ENCODE measurements around the gene S100A16.

The S100A16 gene

DNA sequence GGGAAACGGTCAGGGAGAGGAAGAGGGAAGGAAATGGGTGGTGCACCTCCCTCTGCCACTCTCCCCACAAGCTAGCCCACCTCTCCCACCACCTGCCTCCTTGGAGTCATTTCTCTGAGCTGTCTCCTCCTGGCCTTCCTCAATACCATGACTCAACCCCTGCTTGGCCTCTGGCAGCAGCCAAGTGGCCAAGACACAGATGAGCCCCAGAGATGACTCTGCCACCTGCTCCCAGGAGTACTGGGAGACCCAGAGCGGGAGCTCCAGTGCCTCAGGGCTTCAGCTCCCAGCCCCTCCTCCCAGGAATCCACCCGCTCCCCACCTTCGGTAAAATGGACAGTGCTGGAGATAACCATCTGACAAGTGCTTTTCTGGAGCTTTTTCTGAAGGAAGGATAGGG lies 2.6 kb downstream of the S100A16 start:
- no peaks in the 10 kb centered on the region for H3K27me3 ChIP-seq (ENCODE audit: control insufficient read depth in 1 of 2, insufficient read depth in 2 of 2, low read length in 2 of 2)
- peak overlapping the region; percentile 95 for H3K27ac ChIP-seq (ENCODE audit: low read depth, low read length)
- H3K4me3 ChIP-seq (ENCODE audit: low read depth in 1 of 2, low read length in 2 of 2): peak overlapping the region; percentile 60 to 66
- H3K4me1 ChIP-seq (ENCODE audit: control insufficient read depth in 1 of 2, insufficient read depth in 2 of 2, low read length in 2 of 2): peaks cover 47 to 53% of the 10 kb centered on the region in 2 donors
- H3K36me3 ChIP-seq (ENCODE audit: control insufficient read depth in 1 of 2, insufficient read depth in 2 of 2, low read length in 2 of 2): peaks cover 16 to 21% of the 10 kb centered on the region in 2 donors
- H3K9ac ChIP-seq (ENCODE audit: low read depth in 1 of 2, low read length in 2 of 2): peak overlapping the region; percentile 20 to 80
- H3K9me3 ChIP-seq (ENCODE audit: control insufficient read depth in 1 of 2, low read length in 2 of 2): no peaks in the 10 kb centered on the region

DNA sequence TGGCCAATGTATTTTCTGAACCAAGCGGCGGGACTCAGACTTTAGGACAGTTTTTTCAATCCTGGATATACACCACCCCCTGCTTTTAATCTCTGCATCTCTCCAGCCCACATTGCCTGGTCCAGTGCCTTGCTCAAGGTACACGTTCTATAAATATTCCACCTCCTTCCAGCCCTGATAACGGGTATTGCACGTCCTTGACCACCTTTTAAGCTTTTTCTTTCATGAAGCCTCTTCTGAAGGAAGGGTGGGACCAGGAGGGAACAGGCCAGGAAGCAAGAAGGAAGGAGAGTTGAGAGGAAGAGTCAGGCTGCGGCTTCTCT lies 3.4 kb downstream of the S100A16 start:
- Histone ChIP-seq H3K4me3 (ENCODE audit: low read depth in 1 of 2, low read length in 2 of 2) (peak overlapping the region; percentile 60 to 66), H3K27me3 (ENCODE audit: control insufficient read depth in 1 of 2, insufficient read depth in 2 of 2, low read length in 2 of 2) (no peaks in the 10 kb centered on the region), H3K36me3 (ENCODE audit: control insufficient read depth in 1 of 2, insufficient read depth in 2 of 2, low read length in 2 of 2) (peaks cover 16 to 21% of the 10 kb centered on the region in 2 donors), H3K27ac (ENCODE audit: low read depth, low read length) (peak overlapping the region; percentile 95), H3K4me1 (ENCODE audit: control insufficient read depth in 1 of 2, insufficient read depth in 2 of 2, low read length in 2 of 2) (peaks cover 39 to 46% of the 10 kb centered on the region in 2 donors), H3K9ac (ENCODE audit: low read depth in 1 of 2, low read length in 2 of 2) (peak overlapping the region; percentile 68 to 80), H3K9me3 (ENCODE audit: control insufficient read depth in 1 of 2, low read length in 2 of 2) (no peaks in the 10 kb centered on the region)

DNA sequence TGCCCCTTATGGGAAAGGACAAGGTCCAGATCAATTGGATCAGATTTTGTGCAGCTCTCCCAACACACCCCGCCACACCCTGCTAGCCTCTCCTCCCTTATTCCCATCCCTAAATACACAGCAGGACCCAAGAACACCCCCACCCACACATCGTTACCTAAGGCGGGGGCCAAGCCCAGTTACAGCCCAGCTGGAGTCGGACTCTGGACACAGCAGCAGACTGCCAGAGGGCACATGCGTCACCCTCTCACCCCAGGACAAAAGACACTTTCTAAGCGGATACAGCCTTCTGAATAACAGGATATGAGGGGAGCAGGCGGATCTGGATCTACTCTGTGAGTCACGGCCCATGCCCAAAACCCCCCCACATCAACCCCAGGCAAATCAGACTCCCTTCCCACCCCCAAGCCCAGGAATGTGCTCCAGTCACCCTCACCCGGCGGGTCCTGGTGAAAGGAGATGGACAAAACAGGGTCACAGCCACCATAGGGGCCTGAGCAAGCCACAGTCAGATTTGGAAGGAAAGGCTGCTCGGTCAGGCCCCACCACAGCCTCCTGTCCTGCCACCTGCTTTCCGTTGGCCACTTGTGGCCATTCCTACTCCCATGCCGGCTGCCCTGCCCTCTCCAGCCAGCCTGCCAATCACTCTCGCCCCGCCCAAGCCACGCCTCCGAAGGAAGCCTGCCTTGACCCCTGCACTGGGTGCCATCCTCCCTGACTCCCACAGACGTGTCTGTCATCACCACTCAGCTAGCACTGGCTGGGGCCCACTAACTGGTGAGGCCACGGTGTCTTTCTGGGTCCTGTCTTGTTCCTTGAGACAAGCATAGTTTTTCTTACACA lies 4.0 kb downstream of the S100A16 start:
- H3K36me3 ChIP-seq (ENCODE audit: control insufficient read depth in 1 of 2, insufficient read depth in 2 of 2, low read length in 2 of 2): peaks cover 16 to 21% of the 10 kb centered on the region in 2 donors
- H3K27ac ChIP-seq (ENCODE audit: low read depth, low read length): peak overlapping the region; percentile 95
- H3K9ac ChIP-seq (ENCODE audit: low read depth in 1 of 2, low read length in 2 of 2): peak overlapping the region; percentile 74 to 80
- H3K9me3 ChIP-seq (ENCODE audit: control insufficient read depth in 1 of 2, low read length in 2 of 2): no peaks in the 10 kb centered on the region
- peak overlapping the region; percentile 60 to 66 for H3K4me3 ChIP-seq (ENCODE audit: low read depth in 1 of 2, low read length in 2 of 2)
- H3K4me1 ChIP-seq (ENCODE audit: control insufficient read depth in 1 of 2, insufficient read depth in 2 of 2, low read length in 2 of 2): peaks cover 37 to 40% of the 10 kb centered on the region in 2 donors
- no peaks in the 10 kb centered on the region for H3K27me3 ChIP-seq (ENCODE audit: control insufficient read depth in 1 of 2, insufficient read depth in 2 of 2, low read length in 2 of 2)

DNA sequence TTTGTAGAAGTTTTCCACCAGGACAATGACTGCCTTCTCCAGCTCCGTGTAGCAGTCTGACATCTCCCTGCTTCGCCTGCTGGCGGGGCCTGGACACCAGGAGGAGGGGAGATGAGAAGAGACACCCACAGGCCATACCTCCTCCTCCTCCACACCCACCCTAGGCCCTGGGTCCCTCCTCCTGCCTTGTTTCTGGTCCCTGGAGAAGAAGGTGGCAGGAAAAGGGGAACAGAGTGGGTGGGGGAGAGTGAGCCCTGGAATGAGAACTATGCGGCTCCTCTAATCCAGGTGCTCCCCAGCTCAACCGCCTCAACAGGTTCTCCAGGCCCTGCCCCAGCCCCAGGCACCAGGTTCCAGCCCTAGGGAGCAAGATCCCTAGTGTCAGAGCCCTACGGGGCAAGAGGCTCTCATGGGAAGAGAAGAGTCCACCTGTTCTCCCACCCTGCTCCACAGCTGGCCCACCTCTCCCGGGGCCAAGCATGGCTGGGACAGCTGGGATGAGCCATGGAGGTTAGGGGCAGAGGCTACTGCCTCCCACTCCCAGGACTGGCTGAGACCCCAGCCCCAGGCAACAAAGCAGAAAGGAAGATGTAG lies 4.8 kb downstream of the S100A16 start:
- H3K36me3 ChIP-seq (ENCODE audit: control insufficient read depth in 1 of 2, insufficient read depth in 2 of 2, low read length in 2 of 2): peaks cover 16 to 21% of the 10 kb centered on the region in 2 donors
- H3K4me3 ChIP-seq (ENCODE audit: low read depth in 1 of 2, low read length in 2 of 2): peak overlapping the region; percentile 60 to 66
- H3K9me3 ChIP-seq (ENCODE audit: control insufficient read depth in 1 of 2, low read length in 2 of 2): no peaks in the 10 kb centered on the region
- peak overlapping the region; percentile 74 to 80 for H3K9ac ChIP-seq (ENCODE audit: low read depth in 1 of 2, low read length in 2 of 2)
- H3K27me3 ChIP-seq (ENCODE audit: control insufficient read depth in 1 of 2, insufficient read depth in 2 of 2, low read length in 2 of 2): no peaks in the 10 kb centered on the region
- H3K27ac ChIP-seq (ENCODE audit: low read depth, low read length): peak overlapping the region; percentile 95
- peaks cover 34% of the 10 kb centered on the region in 2 donors for H3K4me1 ChIP-seq (ENCODE audit: control insufficient read depth in 1 of 2, insufficient read depth in 2 of 2, low read length in 2 of 2)

DNA sequence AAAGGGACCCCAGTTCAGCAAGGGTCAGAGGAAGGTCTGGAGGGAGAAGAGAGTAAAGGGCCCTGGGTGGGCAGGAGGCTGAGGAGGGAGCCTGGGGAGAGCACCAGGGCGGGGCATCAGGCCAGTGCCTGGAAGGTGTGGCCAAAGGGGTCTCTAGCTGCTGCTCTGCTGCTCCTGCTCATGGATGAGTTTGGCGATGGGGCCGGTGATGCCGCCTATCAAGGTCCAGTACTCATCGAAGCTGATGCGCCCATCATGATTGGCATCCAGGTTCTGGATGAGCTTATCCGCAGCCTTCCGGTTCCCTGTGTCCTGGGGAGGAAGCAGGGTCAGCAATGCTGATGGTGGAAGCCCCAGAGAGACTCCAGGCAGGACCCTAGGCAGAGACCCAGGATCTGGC lies 5.6 kb downstream of the S100A16 start:
- H3K9me3 ChIP-seq (ENCODE audit: control insufficient read depth in 1 of 2, low read length in 2 of 2): no peaks in the 10 kb centered on the region
- H3K27me3 ChIP-seq (ENCODE audit: control insufficient read depth in 1 of 2, insufficient read depth in 2 of 2, low read length in 2 of 2): no peaks in the 10 kb centered on the region
- peak overlapping the region in 1 of 2 donors; percentile 80 for H3K9ac ChIP-seq (ENCODE audit: low read depth in 1 of 2, low read length in 2 of 2)
- H3K36me3 ChIP-seq (ENCODE audit: control insufficient read depth in 1 of 2, insufficient read depth in 2 of 2, low read length in 2 of 2): peaks cover 16 to 21% of the 10 kb centered on the region in 2 donors
- peaks cover 33 to 34% of the 10 kb centered on the region in 2 donors for H3K4me1 ChIP-seq (ENCODE audit: control insufficient read depth in 1 of 2, insufficient read depth in 2 of 2, low read length in 2 of 2)
- H3K4me3 ChIP-seq (ENCODE audit: low read depth in 1 of 2, low read length in 2 of 2): no peak overlapping the region
- no peak overlapping the region for H3K27ac ChIP-seq (ENCODE audit: low read depth, low read length)

DNA sequence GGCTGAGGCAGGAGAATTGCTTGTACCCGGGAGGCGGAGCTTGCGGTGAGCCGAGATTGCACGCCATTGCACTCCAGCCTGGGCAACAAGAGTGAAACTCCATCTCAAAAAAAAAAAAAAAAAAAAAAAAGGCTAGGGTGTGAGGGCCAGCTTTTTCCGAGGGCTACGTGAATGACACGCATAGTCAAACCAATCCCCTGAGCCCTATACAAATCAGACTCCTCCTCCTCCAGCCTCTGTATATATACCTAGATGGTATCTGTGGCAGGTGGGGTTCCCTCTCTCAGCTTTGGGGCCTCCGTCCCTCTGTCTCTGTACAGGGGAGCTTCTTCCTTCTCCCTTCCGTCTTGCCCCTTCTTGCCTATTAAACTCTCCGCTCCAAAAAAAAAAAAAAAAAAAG lies 6.7 kb downstream of the S100A16 start:
- Histone ChIP-seq H3K36me3 (ENCODE audit: control insufficient read depth in 1 of 2, insufficient read depth in 2 of 2, low read length in 2 of 2) (peaks cover 16 to 21% of the 10 kb centered on the region in 2 donors), H3K4me3 (ENCODE audit: low read depth in 1 of 2, low read length in 2 of 2) (no peak overlapping the region), H3K27me3 (ENCODE audit: control insufficient read depth in 1 of 2, insufficient read depth in 2 of 2, low read length in 2 of 2) (no peaks in the 10 kb centered on the region), H3K9me3 (ENCODE audit: control insufficient read depth in 1 of 2, low read length in 2 of 2) (no peaks in the 10 kb centered on the region), H3K9ac (ENCODE audit: low read depth in 1 of 2, low read length in 2 of 2) (no peak overlapping the region), H3K4me1 (ENCODE audit: control insufficient read depth in 1 of 2, insufficient read depth in 2 of 2, low read length in 2 of 2) (peaks cover 30 to 33% of the 10 kb centered on the region in 2 donors), H3K27ac (ENCODE audit: low read depth, low read length) (no peak overlapping the region)

DNA sequence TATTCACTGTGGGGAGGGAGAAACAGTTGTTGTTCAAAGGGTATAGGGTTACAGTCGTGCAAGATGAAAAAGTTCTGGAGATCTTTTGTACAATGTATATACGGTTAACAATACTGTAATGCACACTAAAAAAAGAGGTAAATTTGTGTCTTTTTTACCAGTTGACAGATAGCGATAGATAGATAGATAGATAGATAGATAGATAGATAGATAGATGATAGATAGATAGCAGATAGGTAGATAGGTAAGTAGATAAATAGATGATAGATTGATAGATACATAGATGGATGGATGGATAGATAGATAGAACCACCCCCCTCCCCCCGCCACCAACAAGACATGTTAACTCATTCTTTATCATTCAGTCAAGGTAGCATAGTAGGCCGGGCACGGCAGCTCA lies 10.2 kb downstream of the S100A16 start:
- Histone ChIP-seq H3K4me3 (ENCODE audit: low read depth in 1 of 2, low read length in 2 of 2) (no peak overlapping the region), H3K27me3 (ENCODE audit: control insufficient read depth in 1 of 2, insufficient read depth in 2 of 2, low read length in 2 of 2) (no peaks in the 10 kb centered on the region)

DNA sequence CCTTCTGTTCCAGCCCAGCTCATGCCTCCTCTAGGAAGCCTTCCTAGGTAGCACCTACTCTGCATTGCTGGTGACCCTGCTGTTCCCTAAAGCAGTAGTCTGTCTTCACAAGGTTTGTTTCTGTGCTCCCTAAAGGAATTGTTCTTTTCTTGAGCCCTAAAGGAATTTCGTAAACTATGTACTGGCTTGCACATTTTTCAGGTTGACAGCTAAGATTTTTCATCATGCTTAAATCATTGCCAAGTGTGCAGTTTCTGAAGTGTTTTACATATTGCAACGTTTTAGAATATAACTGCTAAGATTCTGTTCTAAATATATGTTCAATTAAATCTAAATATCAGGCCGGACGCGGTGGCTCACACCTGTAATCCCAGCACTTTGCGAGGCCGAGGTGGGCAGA lies 13.1 kb downstream of the S100A16 start:
- H3K27ac ChIP-seq (ENCODE audit: low read depth, low read length): no peak overlapping the region
- H3K36me3 ChIP-seq (ENCODE audit: control insufficient read depth in 1 of 2, insufficient read depth in 2 of 2, low read length in 2 of 2): no peaks in the 10 kb centered on the region
- no peaks in the 10 kb centered on the region for H3K9me3 ChIP-seq (ENCODE audit: control insufficient read depth in 1 of 2, low read length in 2 of 2)
- H3K27me3 ChIP-seq (ENCODE audit: control insufficient read depth in 1 of 2, insufficient read depth in 2 of 2, low read length in 2 of 2): no peaks in the 10 kb centered on the region
- H3K4me3 ChIP-seq (ENCODE audit: low read depth in 1 of 2, low read length in 2 of 2): no peak overlapping the region
- H3K9ac ChIP-seq (ENCODE audit: low read depth in 1 of 2, low read length in 2 of 2): no peak overlapping the region
- H3K4me1 ChIP-seq (ENCODE audit: control insufficient read depth in 1 of 2, insufficient read depth in 2 of 2, low read length in 2 of 2): peaks cover 0 to 4% of the 10 kb centered on the region in 2 donors

More for the DNA sequence above, 10.2 kb downstream of the S100A16 start:
- peaks cover 13 to 18% of the 10 kb centered on the region in 2 donors for H3K36me3 ChIP-seq (ENCODE audit: control insufficient read depth in 1 of 2, insufficient read depth in 2 of 2, low read length in 2 of 2)
- H3K4me1 ChIP-seq (ENCODE audit: control insufficient read depth in 1 of 2, insufficient read depth in 2 of 2, low read length in 2 of 2): peaks cover 3 to 4% of the 10 kb centered on the region in 2 donors
- no peak overlapping the region for H3K27ac ChIP-seq (ENCODE audit: low read depth, low read length)
- H3K9me3 ChIP-seq (ENCODE audit: control insufficient read depth in 1 of 2, low read length in 2 of 2): no peaks in the 10 kb centered on the region
- no peak overlapping the region for H3K9ac ChIP-seq (ENCODE audit: low read depth in 1 of 2, low read length in 2 of 2)

- Histone ChIP-seq H3K27ac (ENCODE audit: low read depth, low read length) (no peak overlapping the region), H3K9ac (ENCODE audit: low read depth in 1 of 2, low read length in 2 of 2) (peak overlapping the region in 1 of 2 donors; percentile 39), H3K36me3 (ENCODE audit: control insufficient read depth in 1 of 2, insufficient read depth in 2 of 2, low read length in 2 of 2) (no peaks in the 10 kb centered on the region), H3K4me3 (ENCODE audit: low read depth in 1 of 2, low read length in 2 of 2) (no peak overlapping the region), H3K27me3 (ENCODE audit: control insufficient read depth in 1 of 2, insufficient read depth in 2 of 2, low read length in 2 of 2) (no peaks in the 10 kb centered on the region), H3K4me1 (ENCODE audit: control insufficient read depth in 1 of 2, insufficient read depth in 2 of 2, low read length in 2 of 2) (peaks cover 0 to 4% of the 10 kb centered on the region in 2 donors), H3K9me3 (ENCODE audit: control insufficient read depth in 1 of 2, low read length in 2 of 2) (no peaks in the 10 kb centered on the region)
Observed at GRCh38 chr1:153598309-153599172, 14.4 kb downstream of the S100A16 start.

All from duodenal mucosa (tissue), 2 donors.